ENCODE results near the gene SMPD4. TPM values are rescaled to one million over a fixed set of nuclear protein-coding genes. Genes with fewer than 3 reads are reported as not detected.
"Not testable (repeated sequence)": the region's sequence is repeated elsewhere in the genome, so short reads cannot be mapped to it uniquely, and the experiment has no call there.

Gene SMPD4
- total RNA-seq, 1 experiment from 2014 or later, result 67.5 TPM

DNA sequence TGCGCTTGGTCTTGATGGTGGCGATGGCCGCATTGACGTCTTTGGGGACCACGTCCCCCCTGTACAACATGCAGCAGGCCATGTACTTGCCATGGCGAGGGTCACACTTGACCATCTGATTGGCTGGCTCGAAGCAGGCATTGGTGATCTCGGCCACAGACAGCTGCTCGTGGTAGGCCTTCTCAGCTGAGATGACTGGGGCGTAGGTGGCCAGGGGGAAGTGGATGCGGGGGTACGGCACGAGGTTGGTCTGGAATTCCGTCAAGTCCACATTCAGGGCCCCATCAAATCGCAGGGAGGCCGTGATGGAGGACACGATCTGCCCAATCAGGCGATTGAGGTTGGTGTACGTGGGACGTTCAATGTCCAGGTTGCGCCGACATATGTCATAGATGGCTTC is 12.4 kb upstream of the SMPD4 start:
- H3K36me3 ChIP-seq; H3K9me3 ChIP-seq (replicated peaks); H3K4me3 ChIP-seq; DNase-seq; H3K4me1 ChIP-seq; H3K27ac ChIP-seq; H3K27me3 ChIP-seq: not testable (repeated sequence)

- DNase-seq; H3K36me3 ChIP-seq; H3K27ac ChIP-seq; H3K27me3 ChIP-seq; H3K9me3 ChIP-seq (replicated peaks); H3K4me3 ChIP-seq; H3K4me1 ChIP-seq: not testable (repeated sequence)
Measured at GRCh38 chr2:130192451-130192850, 11.0 kb upstream of the SMPD4 start.

DNA sequence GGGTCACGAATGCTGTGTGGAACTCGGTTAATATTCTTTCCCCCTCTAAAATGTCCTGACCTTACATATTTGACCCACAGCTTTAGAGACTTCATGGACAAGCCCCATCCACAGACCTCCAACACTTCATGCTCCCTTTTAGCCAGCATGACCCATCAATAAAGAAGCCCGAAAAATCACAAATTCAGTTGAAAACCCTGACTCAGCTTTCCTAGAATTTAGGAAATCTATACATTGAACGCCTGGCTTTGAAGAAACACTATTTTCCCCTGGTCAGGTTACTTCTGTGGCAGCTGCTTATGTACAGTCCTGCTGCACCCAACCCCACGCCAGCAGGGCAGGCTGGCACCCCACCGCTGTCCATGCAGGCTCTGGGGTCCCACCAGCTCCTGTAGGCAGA is 9.9 kb upstream of the SMPD4 start:
- H3K4me1 ChIP-seq; H3K27me3 ChIP-seq; DNase-seq; H3K9me3 ChIP-seq (replicated peaks); H3K27ac ChIP-seq; H3K36me3 ChIP-seq; H3K4me3 ChIP-seq: not testable (repeated sequence)

- DNase-seq, result no peak
- no peak overlapping the region for H3K27ac ChIP-seq
- H3K4me3 ChIP-seq, result no peak overlapping the region
- no peaks in the 10 kb centered on the region for H3K9me3 ChIP-seq (replicated peaks)
- no peaks in the 10 kb centered on the region for H3K36me3 ChIP-seq
- H3K4me1 ChIP-seq, result no peaks in the 10 kb centered on the region
- no peaks in the 10 kb centered on the region for H3K27me3 ChIP-seq
Measured at GRCh38 chr2:130190237-130190636, 8.8 kb upstream of the SMPD4 start.

DNA sequence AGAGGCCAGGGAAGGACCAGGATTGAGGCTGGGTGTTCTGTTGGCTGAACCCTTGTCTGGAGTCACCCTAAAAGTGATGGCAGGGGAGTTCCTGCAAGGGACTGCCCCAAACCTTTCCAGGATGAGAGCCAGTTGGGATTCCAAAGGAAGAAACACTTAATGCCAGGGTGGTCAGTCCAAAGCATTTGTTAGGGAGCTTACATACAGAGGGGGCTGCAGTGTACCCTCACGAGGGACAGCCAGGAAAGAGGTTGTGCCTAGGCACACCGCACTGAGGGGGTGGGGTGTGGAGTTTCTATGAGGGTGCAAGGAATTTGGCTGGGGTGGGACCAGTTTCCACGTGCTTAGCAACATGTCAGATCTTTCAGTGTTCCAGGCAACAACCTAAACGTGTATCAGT is 7.6 kb upstream of the SMPD4 start:
- DNase-seq; H3K9me3 ChIP-seq (replicated peaks); H3K36me3 ChIP-seq; H3K4me3 ChIP-seq; H3K4me1 ChIP-seq; H3K27me3 ChIP-seq; H3K27ac ChIP-seq: not testable (repeated sequence)

GRCh38 chr2:130187859-130188792 is 6.7 kb upstream of the SMPD4 start:
- DNase-seq; H3K36me3 ChIP-seq; H3K27ac ChIP-seq; H3K9me3 ChIP-seq (replicated peaks); H3K4me3 ChIP-seq; H3K27me3 ChIP-seq; H3K4me1 ChIP-seq: not testable (repeated sequence)

GRCh38 chr2:130187268-130187667 is 5.9 kb upstream of the SMPD4 start:
- Histone ChIP-seq H3K27me3 (no peaks in the 10 kb centered on the region), H3K4me3 (no peak overlapping the region), H3K9me3 (replicated peaks) (no peaks in the 10 kb centered on the region), H3K36me3 (no peaks in the 10 kb centered on the region), H3K4me1 (no peaks in the 10 kb centered on the region), H3K27ac (no peak overlapping the region)
- no peak for DNase-seq

- Histone ChIP-seq H3K4me1 (no peaks in the 10 kb centered on the region), H3K27ac (no peak overlapping the region), H3K9me3 (replicated peaks) (no peaks in the 10 kb centered on the region)
Measured at GRCh38 chr2:130186391-130186790, 5.0 kb upstream of the SMPD4 start.

GRCh38 chr2:130185896-130186295 is 4.5 kb upstream of the SMPD4 start:
- DNase-seq, result no peak
- Histone ChIP-seq H3K4me3 (no peak overlapping the region), H3K4me1 (no peaks in the 10 kb centered on the region), H3K36me3 (no peaks in the 10 kb centered on the region; the same call in 1 of the 2 replicates), H3K27me3 (no peaks in the 10 kb centered on the region), H3K27ac (no peak overlapping the region), H3K9me3 (replicated peaks) (no peaks in the 10 kb centered on the region)

More at GRCh38 chr2:130186391-130186790, 5.0 kb upstream of the SMPD4 start:
- Histone ChIP-seq H3K36me3 (no peaks in the 10 kb centered on the region), H3K4me3 (no peak overlapping the region), H3K27me3 (no peaks in the 10 kb centered on the region)
- DNase-seq, result no peak

DNA sequence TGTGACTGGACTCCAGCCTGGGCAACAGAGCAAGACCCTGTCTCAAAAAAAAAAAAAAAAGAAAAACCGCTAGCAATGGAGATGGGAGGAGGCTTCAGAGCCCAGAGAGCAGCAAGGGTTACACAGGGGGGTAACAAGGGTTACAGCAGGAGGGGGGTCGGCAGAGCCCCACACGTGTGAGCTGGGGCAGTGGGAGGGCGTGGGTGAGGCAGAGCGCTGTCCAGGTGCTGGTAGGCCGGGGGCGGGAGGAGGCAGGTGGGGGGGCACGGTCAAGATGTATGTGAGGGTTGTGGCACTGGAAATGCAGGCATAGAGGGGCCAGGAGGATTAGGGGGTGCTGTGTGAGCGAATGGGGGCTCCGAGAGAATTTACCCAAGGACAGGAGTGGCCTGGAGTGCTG is 4.0 kb upstream of the SMPD4 start:
- Histone ChIP-seq H3K36me3 (no peaks in the 10 kb centered on the region; the same call in 1 of the 2 replicates), H3K9me3 (replicated peaks) (no peaks in the 10 kb centered on the region), H3K27me3 (no peaks in the 10 kb centered on the region), H3K4me3 (no peak overlapping the region), H3K4me1 (peaks cover under 1% of the 10 kb centered on the region; the same call in 1 of the 2 replicates), H3K27ac (no peak overlapping the region)
- no peak for DNase-seq

DNA sequence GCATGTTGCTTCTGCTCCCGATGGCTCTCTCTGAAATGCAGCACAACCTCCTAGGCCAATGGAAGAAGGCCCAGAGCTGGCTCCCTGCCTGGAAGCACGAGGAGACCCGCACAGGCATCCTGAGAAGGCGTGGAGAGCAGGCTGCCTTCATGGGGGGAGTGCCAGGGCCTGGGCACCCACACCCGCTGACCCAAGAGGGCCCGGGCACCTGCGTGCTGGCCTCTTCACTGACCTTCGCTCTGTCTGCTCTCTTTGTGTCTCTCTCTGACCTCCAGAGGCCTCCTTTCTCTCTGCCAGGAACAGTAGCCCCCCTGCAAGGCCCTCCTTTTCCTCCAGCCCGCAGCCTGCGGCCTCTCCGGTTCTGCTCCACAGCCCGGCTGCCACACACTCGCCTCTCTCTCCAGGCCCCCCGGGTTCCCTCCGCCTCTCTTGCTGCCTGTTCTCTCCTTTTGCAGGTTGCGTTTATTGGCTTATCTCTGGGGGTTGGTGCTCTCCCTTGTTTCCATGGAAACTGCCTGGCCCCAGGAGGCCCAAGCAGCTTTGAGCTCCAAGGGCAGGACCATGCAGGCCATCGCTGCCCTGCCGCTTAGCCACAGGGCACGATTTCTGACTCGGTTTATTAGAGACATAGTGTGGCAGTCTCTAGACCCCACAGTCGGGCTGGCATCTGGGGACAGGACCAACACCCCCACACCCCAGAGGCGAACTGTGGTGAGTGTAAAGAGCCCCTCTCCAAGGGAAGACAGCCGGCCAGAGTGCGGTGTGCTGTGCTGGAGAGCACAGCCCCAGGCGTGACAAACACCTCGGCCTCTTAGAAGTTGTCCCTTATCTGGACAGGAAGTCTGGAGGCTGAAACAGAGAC is 2.3 kb upstream of the SMPD4 start:
- H3K27me3 ChIP-seq, result no peaks in the 10 kb centered on the region
- no peaks in the 10 kb centered on the region for H3K9me3 ChIP-seq (replicated peaks)
- DNase-seq, result no peak
- peaks cover 2% of the 10 kb centered on the region; the same call in 1 of the 2 replicates for H3K4me1 ChIP-seq
- no peaks in the 10 kb centered on the region; the same call in 1 of the 2 replicates for H3K36me3 ChIP-seq
- no peak overlapping the region for H3K4me3 ChIP-seq
- H3K27ac ChIP-seq, result no peak overlapping the region

- DNase-seq, result peak in 1 of 2 experiments; percentile 13
- Histone ChIP-seq H3K27ac (peak overlapping the region; percentile 70), H3K4me3 (peak overlapping the region; percentile 100)
- H3K36me3 ChIP-seq; H3K9me3 ChIP-seq (replicated peaks); H3K27me3 ChIP-seq; H3K4me1 ChIP-seq: not testable (repeated sequence)
Measured at GRCh38 chr2:130182826-130183511, 1.6 kb upstream of the SMPD4 start.

- not testable (repeated sequence) for H3K4me1 ChIP-seq; H3K27me3 ChIP-seq; H3K36me3 ChIP-seq; H3K9me3 ChIP-seq (replicated peaks)
- DNase-seq, result peak; percentile 86 to 88
- Histone ChIP-seq H3K4me3 (peak within 1 kb of the TSS; percentile 100), H3K27ac (peak within 1 kb of the TSS; percentile 70)
Measured at GRCh38 chr2:130181880-130182682, 679 bp upstream of the SMPD4 start, which contains the start of gene MZT2B. MZT2B (plus strand) TSS chr2:130182262; CDS start chr2:130182283, 21 bp downstream.

Data from SJCRH30 (cell line).